Natural killer cell (primary cell): ENCODE data around the gene TMEM132A. TPM values are rescaled to one million over a fixed set of nuclear protein-coding genes. Genes with fewer than 3 reads are reported as not detected.

Experiments used
- ATAC-seq, 3 donors: fragments of 150-1000 bp in 2 of 3; fragments of 200-7000 bp in 1 of 3; cut with Tn5 transposase; 1 replicate in 1 of 3; 2 replicates in 2 of 3; pipeline ENCODE4 v1.10.0; 2021; ENCODE audit warnings: mild to moderate bottlenecking in 2 of 3, moderate library complexity in 2 of 3
- DNase-seq, 2 donors: peaks; one replicate each; pipeline versions ENCODE4 v3.0.0 to v3.0.0-alpha.2; 2013 to 2021; ENCODE audit warnings: mixed read lengths in 1 of 2
- H3K27ac ChIP-seq: one replicate; pipeline ENCODE4 v1.5.1; 2013; ENCODE audit warnings: mild to moderate bottlenecking, low read length
- H3K27me3 ChIP-seq: one replicate; pipeline ENCODE4 v1.6.1; 2013; ENCODE audit warnings: low read length; ENCODE audit not compliant: control insufficient read depth, insufficient read depth
- H3K36me3 ChIP-seq: one replicate; pipeline ENCODE4 v1.6.1; 2013; ENCODE audit warnings: low read length; ENCODE audit not compliant: control insufficient read depth, insufficient read depth
- H3K4me1 ChIP-seq: one replicate; pipeline ENCODE4 v1.6.1; 2013; ENCODE audit warnings: low read length; ENCODE audit not compliant: control insufficient read depth, insufficient read depth
- H3K4me3 ChIP-seq: one replicate; pipeline ENCODE4 v1.5.1; 2013; ENCODE audit warnings: low read length
- H3K9me3 ChIP-seq: one replicate; pipeline ENCODE4 v1.6.1; 2013; ENCODE audit warnings: low read length; ENCODE audit not compliant: control insufficient read depth, insufficient read depth
- H3K27ac Mint-ChIP-seq, 2 donors: one replicate each; pipeline ENCODE4 v1.8.0; 2022; ENCODE audit warnings: mild to moderate bottlenecking in 2 of 2, mixed read lengths in 2 of 2, moderate library complexity in 1 of 2
- H3K27me3 Mint-ChIP-seq, 2 donors: one replicate each; pipeline ENCODE4 v1.8.0; 2022; ENCODE audit warnings: low read depth in 2 of 2, mixed read lengths in 2 of 2
- H3K36me3 Mint-ChIP-seq: one replicate; pipeline ENCODE4 v1.8.0; 2022; ENCODE audit warnings: mixed read lengths
- H3K4me1 Mint-ChIP-seq, 2 donors: one replicate each; pipeline ENCODE4 v1.8.0; 2022; ENCODE audit warnings: mixed read lengths in 2 of 2
- H3K4me3 Mint-ChIP-seq: one replicate; pipeline ENCODE4 v1.8.0; 2022; ENCODE audit warnings: mild to moderate bottlenecking, moderate library complexity, mixed read lengths
- H3K9me3 Mint-ChIP-seq, 2 donors: one replicate each; pipeline ENCODE4 v1.8.0; 2022; ENCODE audit warnings: mixed read lengths in 2 of 2
- WGBS: methylation state at CpG from one replicate; pipeline ENCODE4 v1.1.7; 2013; ENCODE audit warnings: missing lambda C conversion rate; ENCODE audit not compliant: insufficient coverage; 5-methylcytosine and 5-hydroxymethylcytosine counted together
- intact Hi-C: fragments of 100-400 bp; cut with micrococcal nuclease; formaldehyde crosslinking; loops from one replicate; pipeline ENCODE4 v1.14.2; 2022
- total RNA-seq, 4 donors: library from RNA; stranded (reverse); fragments of 120-200 nt in 1 of 4; gene quantifications; one replicate each; pipeline versions ENCODE4 v1.2.3 to v1.2.4, GENCODE V29; 2013 to 2022
- TF ChIP-seq, protein P1 (sequence below): fragments of 200-600 bp; IDR thresholded peaks from one replicate; pipeline ENCODE4 v1.8.0; 2022; ENCODE audit warnings: antibody characterized with exemption

The TMEM132A gene
- total RNA-seq, 3 donors from 2014 or later (not counting 1 experiment from before 2014, with no cell fraction given), result not detected

DNA sequence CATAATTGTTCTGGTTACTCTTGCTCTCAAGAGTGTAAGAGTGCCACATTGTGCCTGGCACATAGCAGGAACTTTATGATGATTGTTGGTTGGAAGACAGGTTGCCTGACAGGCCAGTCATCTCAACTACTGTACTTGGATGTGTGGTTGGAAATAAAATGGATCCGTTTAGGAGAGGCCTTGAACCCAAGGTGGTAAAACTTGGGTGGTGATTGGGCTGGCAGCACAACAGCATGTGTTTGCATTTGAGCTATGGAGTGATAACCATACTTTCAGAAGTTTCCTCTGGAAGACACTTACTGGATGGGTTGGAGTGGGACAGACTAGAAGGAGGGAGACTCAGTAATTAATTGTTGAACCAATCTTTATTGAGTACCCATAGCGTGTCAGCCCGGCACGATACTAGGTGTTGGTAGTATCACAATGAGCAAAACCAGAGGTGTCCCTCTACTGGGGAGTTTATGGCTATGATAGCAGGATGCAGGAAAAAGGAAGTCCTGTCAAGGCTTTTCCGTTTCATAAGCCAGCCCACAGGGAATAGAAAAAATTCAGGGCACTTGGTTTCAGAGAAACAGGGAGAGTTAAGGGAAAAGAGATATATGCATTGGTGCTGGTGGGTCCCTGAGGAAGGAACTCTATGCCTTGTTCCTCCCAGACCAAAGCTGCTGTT, 13.4 kb upstream of the TMEM132A start:
- WGBS, result 73% methylated on average over 5 of the region's 5 CpGs
- no peak overlapping the region for H3K4me3 ChIP-seq
- peaks cover 58% of the 10 kb centered on the region for H3K4me1 ChIP-seq
- no peaks in the 10 kb centered on the region for H3K36me3 ChIP-seq
- no peak for DNase-seq
- H3K36me3 Mint-ChIP-seq, result no peaks in the 10 kb centered on the region
- no peaks in the 10 kb centered on the region for H3K27me3 ChIP-seq
- peak overlapping the region; percentile 92 to 96 for H3K27ac Mint-ChIP-seq
- H3K9me3 ChIP-seq, result no peaks in the 10 kb centered on the region
- peaks cover 0 to 4% of the 10 kb centered on the region in 2 donors for H3K27me3 Mint-ChIP-seq
- TF ChIP-seq, protein P1, sequence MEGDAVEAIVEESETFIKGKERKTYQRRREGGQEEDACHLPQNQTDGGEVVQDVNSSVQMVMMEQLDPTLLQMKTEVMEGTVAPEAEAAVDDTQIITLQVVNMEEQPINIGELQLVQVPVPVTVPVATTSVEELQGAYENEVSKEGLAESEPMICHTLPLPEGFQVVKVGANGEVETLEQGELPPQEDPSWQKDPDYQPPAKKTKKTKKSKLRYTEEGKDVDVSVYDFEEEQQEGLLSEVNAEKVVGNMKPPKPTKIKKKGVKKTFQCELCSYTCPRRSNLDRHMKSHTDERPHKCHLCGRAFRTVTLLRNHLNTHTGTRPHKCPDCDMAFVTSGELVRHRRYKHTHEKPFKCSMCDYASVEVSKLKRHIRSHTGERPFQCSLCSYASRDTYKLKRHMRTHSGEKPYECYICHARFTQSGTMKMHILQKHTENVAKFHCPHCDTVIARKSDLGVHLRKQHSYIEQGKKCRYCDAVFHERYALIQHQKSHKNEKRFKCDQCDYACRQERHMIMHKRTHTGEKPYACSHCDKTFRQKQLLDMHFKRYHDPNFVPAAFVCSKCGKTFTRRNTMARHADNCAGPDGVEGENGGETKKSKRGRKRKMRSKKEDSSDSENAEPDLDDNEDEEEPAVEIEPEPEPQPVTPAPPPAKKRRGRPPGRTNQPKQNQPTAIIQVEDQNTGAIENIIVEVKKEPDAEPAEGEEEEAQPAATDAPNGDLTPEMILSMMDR, result no peak
- no peaks in the 10 kb centered on the region for H3K9me3 Mint-ChIP-seq
- H3K4me3 Mint-ChIP-seq, result no peak overlapping the region
- peaks cover 47 to 56% of the 10 kb centered on the region in 2 donors for H3K4me1 Mint-ChIP-seq
- intact Hi-C loops, result no loop called here
- no peak for ATAC-seq
- peak overlapping the region; percentile 33 for H3K27ac ChIP-seq

DNA sequence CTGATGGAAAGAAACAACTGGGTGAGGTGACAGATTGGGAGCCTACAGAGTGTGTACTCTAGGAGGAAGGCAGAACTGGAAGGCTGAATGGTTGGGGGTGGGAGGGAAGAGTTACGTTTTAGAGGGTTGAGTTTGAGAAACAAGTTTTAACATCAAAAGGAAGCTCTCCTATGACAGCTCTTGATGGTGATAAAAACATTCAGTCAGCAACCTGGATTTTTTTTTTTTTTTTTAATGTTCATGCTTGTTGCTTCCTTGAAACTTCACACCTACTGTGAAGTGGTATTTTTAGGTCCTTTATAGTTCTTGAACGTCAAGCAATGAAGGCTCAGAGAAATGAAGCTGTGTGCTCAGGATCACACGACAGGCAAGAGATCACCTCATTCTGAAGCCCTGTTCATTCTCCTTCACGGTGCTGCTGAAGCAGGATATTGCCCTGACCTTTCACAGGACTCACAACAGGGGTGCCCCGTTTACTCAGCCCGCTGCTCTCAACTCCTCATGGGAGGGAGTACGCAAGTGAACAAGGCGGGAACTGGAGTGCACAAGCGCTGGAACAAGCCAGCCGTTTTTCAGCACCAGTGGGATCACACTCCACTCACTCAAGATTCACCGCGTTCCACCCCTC, 11.9 kb upstream of the TMEM132A start:
- Mint-ChIP-seq H3K4me1 (peaks cover 49 to 53% of the 10 kb centered on the region in 2 donors), H3K27me3 (peaks cover 0 to 4% of the 10 kb centered on the region in 2 donors), H3K4me3 (peak overlapping the region; percentile 99), H3K9me3 (no peaks in the 10 kb centered on the region), H3K36me3 (no peaks in the 10 kb centered on the region), H3K27ac (peak overlapping the region; percentile 92 to 96)
- DNase-seq (peak; percentile 27 to 81), ATAC-seq (peak; percentile 25 to 49 (median 44))
- Histone ChIP-seq H3K27me3 (no peaks in the 10 kb centered on the region), H3K27ac (peak overlapping the region; percentile 91), H3K36me3 (no peaks in the 10 kb centered on the region), H3K9me3 (no peaks in the 10 kb centered on the region), H3K4me1 (peaks cover 60% of the 10 kb centered on the region), H3K4me3 (no peak overlapping the region)
- WGBS, result 54% methylated on average over 12 of the region's 12 CpGs
- intact Hi-C loops, result no loop called here
- TF ChIP-seq, protein P1, result no peak

DNA sequence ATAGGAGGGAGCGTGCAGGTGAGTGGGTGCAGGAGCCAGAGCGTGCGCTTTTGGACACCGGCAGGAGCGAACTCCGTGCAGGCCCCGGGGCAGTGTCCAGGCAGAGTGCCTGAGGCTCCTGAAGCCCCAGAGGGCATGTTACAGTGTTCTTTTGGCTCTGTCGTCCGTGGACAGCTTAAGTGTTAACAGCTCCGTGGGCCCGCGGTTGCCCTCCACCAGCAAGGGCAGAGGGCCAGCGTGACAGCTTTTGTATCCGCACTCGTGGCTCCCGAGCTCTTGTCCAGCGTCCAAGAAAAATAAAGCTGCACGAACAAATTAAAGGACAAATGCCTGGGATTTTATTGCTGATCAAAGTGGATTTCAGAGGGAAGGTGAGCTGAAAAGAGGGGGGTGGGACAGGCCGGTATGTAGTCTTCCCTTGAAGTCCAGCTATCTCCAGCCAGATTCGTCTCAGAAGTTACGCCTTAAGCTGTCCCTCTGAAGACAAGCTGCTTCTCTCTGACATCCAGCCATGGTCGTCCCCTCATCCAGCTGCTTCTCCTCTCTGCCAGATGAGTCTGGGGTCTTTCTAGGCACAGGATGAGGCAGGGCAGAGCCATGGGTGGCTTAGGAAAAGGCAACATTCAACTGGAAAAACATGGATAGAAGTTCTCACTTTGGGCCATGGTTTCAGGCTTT, 11.3 kb upstream of the TMEM132A start:
- peaks cover 59% of the 10 kb centered on the region for H3K4me1 ChIP-seq
- H3K27me3 Mint-ChIP-seq, result peaks cover 0 to 4% of the 10 kb centered on the region in 2 donors
- TF ChIP-seq, protein P1, result no peak
- H3K9me3 ChIP-seq, result no peaks in the 10 kb centered on the region
- DNase-seq (no peak), ATAC-seq (no peak)
- no peaks in the 10 kb centered on the region for H3K36me3 ChIP-seq
- intact Hi-C loops, result no loop called here
- no peaks in the 10 kb centered on the region for H3K27me3 ChIP-seq
- H3K4me3 ChIP-seq, result no peak overlapping the region
- WGBS, result 95% methylated on average over 22 of the region's 22 CpGs
- no peaks in the 10 kb centered on the region for H3K36me3 Mint-ChIP-seq
- no peaks in the 10 kb centered on the region for H3K9me3 Mint-ChIP-seq
- H3K4me3 Mint-ChIP-seq, result peak overlapping the region; percentile 99
- H3K4me1 Mint-ChIP-seq, result peaks cover 50 to 52% of the 10 kb centered on the region in 2 donors
- H3K27ac Mint-ChIP-seq, result peak overlapping the region; percentile 92 to 96
- H3K27ac ChIP-seq, result peak overlapping the region; percentile 91
